BLaER1 treated with 17β-estradiol and CSF1 and Interleukin-3, amounts not matched to agents 10 nM and 100 nM (cell line): ENCODE results near the gene COQ5.
A peak's percentile ranks its signal among the peaks of the same experiment; 100 is the strongest.

ENCODE experiments used
- H3K27ac ChIP-seq, 11 experiments: shearing (Covaris generic); formaldehyde crosslinking; 2 replicates each; pipeline ENCODE4 v1.8.1; 2022
- H3K27me3 ChIP-seq, 11 experiments: shearing (Covaris generic); formaldehyde crosslinking; 2 replicates each; pipeline ENCODE4 v1.8.1; 2022
- H3K36me3 ChIP-seq, 11 experiments: shearing (Covaris generic); formaldehyde crosslinking; 2 replicates each; pipeline ENCODE4 v1.8.1; 2022
- H3K4me1 ChIP-seq, 10 experiments: shearing (Covaris generic); formaldehyde crosslinking; 2 replicates each; pipeline ENCODE4 v1.8.1; 2022
- H3K4me2 ChIP-seq, 11 experiments: shearing (Covaris generic); formaldehyde crosslinking; 2 replicates each; pipeline ENCODE4 v1.8.1; 2022
- H3K4me3 ChIP-seq, 10 experiments: shearing (Covaris generic); formaldehyde crosslinking; 2 replicates each; pipeline ENCODE4 v1.8.1; 2022
- H3K9ac ChIP-seq, 11 experiments: shearing (Covaris generic); formaldehyde crosslinking; 2 replicates each; pipeline ENCODE4 v1.8.1; 2022
- H3K9me3 ChIP-seq, 11 experiments: shearing (Covaris generic); formaldehyde crosslinking; replicated peaks in 1 of 11; 2 replicates each; pipeline ENCODE4 v1.8.1; 2022
- H4K20me1 ChIP-seq, 11 experiments: shearing (Covaris generic); formaldehyde crosslinking; 2 replicates each; pipeline ENCODE4 v1.8.1; 2022
- Cebpa-rat ChIP-seq, 11 experiments: shearing (Covaris generic); IDR thresholded peaks; 2 replicates each; pipeline ENCODE4 v1.8.1; 2022

COQ5 gene

DNA sequence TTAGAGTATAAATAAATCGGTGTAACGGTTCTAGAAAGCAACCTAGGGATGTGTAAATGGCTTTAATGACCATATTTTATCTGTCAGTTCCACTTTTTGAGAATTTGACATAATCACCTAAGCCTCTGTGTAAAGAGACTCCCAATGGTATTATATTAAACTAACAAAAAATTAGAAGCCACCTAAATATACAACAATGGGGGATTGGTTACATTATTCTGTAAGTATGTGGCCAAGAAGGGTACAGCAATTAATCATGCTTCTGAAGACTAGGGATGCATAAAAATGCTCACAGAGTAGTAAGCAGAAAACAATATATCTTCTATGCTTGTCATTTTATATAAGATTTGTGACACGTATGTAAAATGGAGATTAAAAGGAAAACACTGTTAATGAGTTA, 15.7 kb upstream of the COQ5 start:
- no peak overlapping the region for H3K4me2 ChIP-seq
- no peak overlapping the region for H3K4me3 ChIP-seq
- H4K20me1 ChIP-seq, result peaks cover 97 to 100% (median 100%) of the 10 kb centered on the region in 11 experiments
- H3K27me3 ChIP-seq, result no peaks in the 10 kb centered on the region
- no peak for TF ChIP-seq Cebpa-rat (IDR thresholded peaks at IDR 0.05)
- H3K4me1 ChIP-seq, result peaks cover 0 to 30% (median 6%) of the 10 kb centered on the region in 10 experiments; a peak in 11 of 20 replicates
- H3K9me3 ChIP-seq, result no peaks in the 10 kb centered on the region
- no peak overlapping the region for H3K9ac ChIP-seq
- peaks cover 81 to 100% (median 97%) of the 10 kb centered on the region in 11 experiments for H3K36me3 ChIP-seq
- no peak overlapping the region for H3K27ac ChIP-seq

GRCh38 chr12:120542166-120542565, 13.2 kb upstream of the COQ5 start:
- H3K4me2 ChIP-seq, result 0 out of 22 replicates have a peak overlapping the region, but pooled peaks of 1 of the 11 experiments have one; percentile 5
- no peak overlapping the region for H3K27ac ChIP-seq
- no peaks in the 10 kb centered on the region for H3K27me3 ChIP-seq
- peaks cover 18 to 49% (median 28%) of the 10 kb centered on the region in 10 experiments for H3K4me1 ChIP-seq
- no peak overlapping the region for H3K4me3 ChIP-seq
- peaks cover 66 to 100% (median 93%) of the 10 kb centered on the region in 11 experiments for H3K36me3 ChIP-seq
- H4K20me1 ChIP-seq, result peaks cover 97 to 100% (median 100%) of the 10 kb centered on the region in 11 experiments
- no peaks in the 10 kb centered on the region for H3K9me3 ChIP-seq
- peak overlapping the region in 2 of 11 experiments; percentile 31 to 46; a peak in 2 of 22 replicates for H3K9ac ChIP-seq
- TF ChIP-seq Cebpa-rat (IDR thresholded peaks at IDR 0.05), result no peak

- H3K27ac ChIP-seq, result peak overlapping the region in 2 of 11 experiments; percentile 9 to 11; a peak in 1 of 22 replicates
- H3K4me3 ChIP-seq, result no peak overlapping the region
- peaks cover 99 to 100% (median 100%) of the 10 kb centered on the region in 11 experiments for H4K20me1 ChIP-seq
- H3K9me3 ChIP-seq, result no peaks in the 10 kb centered on the region
- TF ChIP-seq Cebpa-rat (IDR thresholded peaks at IDR 0.05), result no peak
- H3K9ac ChIP-seq, result peak overlapping the region in 2 of 11 experiments; percentile 5 to 12; a peak in 2 of 22 replicates
- H3K27me3 ChIP-seq, result no peaks in the 10 kb centered on the region
- peak overlapping the region in 3 of 11 experiments; percentile 11 to 98 (median 86); a peak in 1 of 22 replicates for H3K4me2 ChIP-seq
- H3K4me1 ChIP-seq, result peaks cover 36 to 65% (median 45%) of the 10 kb centered on the region in 10 experiments
- peaks cover 60 to 97% (median 86%) of the 10 kb centered on the region in 11 experiments for H3K36me3 ChIP-seq
These were observed 11.5 kb upstream of the COQ5 start for GRCh38 chr12:120540445-120540844.

GRCh38 chr12:120539303-120539702, 10.3 kb upstream of the COQ5 start:
- H3K4me3 ChIP-seq, result no peak overlapping the region
- H3K9me3 ChIP-seq, result no peaks in the 10 kb centered on the region
- no peaks in the 10 kb centered on the region for H3K27me3 ChIP-seq
- H3K9ac ChIP-seq, result no peak overlapping the region; a peak in 1 of 22 replicates
- peaks cover 38 to 65% (median 46%) of the 10 kb centered on the region in 10 experiments for H3K4me1 ChIP-seq
- peaks cover 56 to 86% (median 77%) of the 10 kb centered on the region in 11 experiments for H3K36me3 ChIP-seq
- H3K4me2 ChIP-seq, result peak overlapping the region in 5 of 11 experiments; percentile 86 to 98 (median 93); a peak in 9 of 22 replicates
- H3K27ac ChIP-seq, result no peak overlapping the region
- TF ChIP-seq Cebpa-rat (IDR thresholded peaks at IDR 0.05), result no peak
- H4K20me1 ChIP-seq, result peaks cover 91 to 100% (median 97%) of the 10 kb centered on the region in 11 experiments

DNA sequence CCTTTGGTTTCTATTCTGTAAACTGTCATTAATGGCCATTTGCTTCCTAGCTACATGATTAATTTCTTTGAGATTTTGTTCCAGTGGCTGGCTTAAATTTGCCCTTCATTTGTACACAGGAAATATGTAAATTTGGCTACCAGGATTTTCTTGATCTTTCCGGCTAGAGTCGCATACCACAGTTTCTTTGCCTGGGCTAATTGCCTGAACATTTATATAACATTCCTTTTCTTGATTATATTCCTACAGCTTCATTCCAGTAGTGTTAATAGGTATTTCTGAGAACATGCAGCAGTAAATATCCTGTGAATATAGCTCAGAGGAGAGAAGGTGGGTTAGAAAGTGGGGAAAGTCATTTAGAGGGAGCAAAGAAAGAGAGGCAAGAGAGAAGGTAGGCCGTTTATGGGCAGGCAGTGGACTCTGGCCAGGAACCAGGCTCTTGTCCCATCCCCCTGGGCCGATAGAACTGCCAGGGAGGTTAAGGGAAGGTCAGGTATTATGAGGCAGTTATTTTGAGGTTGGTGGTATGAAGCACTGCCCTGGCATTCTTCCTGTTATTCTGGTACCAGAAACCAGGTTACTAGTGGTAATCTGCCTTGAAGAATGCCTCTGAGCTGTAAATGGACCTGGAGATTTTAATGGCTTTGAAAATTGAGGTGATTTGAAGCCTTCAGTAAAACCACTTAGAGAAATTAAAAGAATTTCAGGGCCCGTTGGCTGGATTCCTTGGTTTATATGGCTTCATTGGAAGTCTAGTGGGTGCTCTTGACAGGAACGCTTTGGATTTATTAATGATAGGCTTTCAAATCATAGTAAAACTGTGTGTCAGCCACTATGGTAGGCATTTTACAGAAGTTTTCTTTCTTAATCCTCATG, 9.6 kb upstream of the COQ5 start:
- Histone ChIP-seq H4K20me1 (peaks cover 84 to 92% (median 89%) of the 10 kb centered on the region in 11 experiments), H3K36me3 (peaks cover 48 to 78% (median 70%) of the 10 kb centered on the region in 11 experiments), H3K9me3 (no peaks in the 10 kb centered on the region), H3K27me3 (no peaks in the 10 kb centered on the region), H3K4me3 (peak overlapping the region in 4 of 10 experiments; percentile 17 to 98 (median 26); a peak in 5 of 20 replicates), H3K4me1 (peaks cover 38 to 64% (median 44%) of the 10 kb centered on the region in 10 experiments), H3K4me2 (peak overlapping the region; percentile 85 to 98 (median 92)), H3K27ac (peak overlapping the region in 6 of 11 experiments; percentile 18 to 40 (median 32); a peak in 9 of 22 replicates), H3K9ac (peak overlapping the region in 9 of 11 experiments; percentile 1 to 99 (median 50); a peak in 13 of 22 replicates)
- TF ChIP-seq Cebpa-rat (IDR thresholded peaks at IDR 0.05), result no peak

DNA sequence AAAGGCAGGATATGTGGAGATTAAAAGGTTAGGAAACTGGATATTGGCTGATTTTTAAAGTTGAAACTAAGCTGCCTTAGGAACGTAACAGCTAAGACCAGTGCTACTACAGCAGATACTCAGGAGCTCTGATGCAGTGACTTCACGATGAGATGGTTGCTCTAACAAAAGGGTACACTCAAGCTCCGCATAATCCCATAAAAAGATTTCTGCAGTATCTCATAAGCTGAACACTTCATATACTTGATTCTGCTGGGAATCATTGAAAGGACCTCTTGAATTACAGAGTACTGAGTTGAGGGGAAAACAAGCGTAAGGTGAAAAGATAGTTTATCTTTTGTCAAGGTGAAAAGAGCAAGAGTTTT, 8.9 kb upstream of the COQ5 start:
- Histone ChIP-seq H3K36me3 (peaks cover 41 to 71% (median 66%) of the 10 kb centered on the region in 11 experiments), H3K27me3 (no peaks in the 10 kb centered on the region), H4K20me1 (peaks cover 77 to 85% (median 83%) of the 10 kb centered on the region in 11 experiments), H3K27ac (no peak overlapping the region), H3K9ac (peak overlapping the region in 9 of 11 experiments; percentile 1 to 99 (median 48); a peak in 9 of 22 replicates), H3K9me3 (no peaks in the 10 kb centered on the region), H3K4me2 (peak overlapping the region; percentile 85 to 98 (median 92)), H3K4me3 (peak overlapping the region in 4 of 10 experiments; percentile 17 to 100 (median 98); a peak in 3 of 20 replicates), H3K4me1 (peaks cover 38 to 60% (median 44%) of the 10 kb centered on the region in 10 experiments)
- TF ChIP-seq Cebpa-rat (IDR thresholded peaks at IDR 0.05), result no peak

DNA sequence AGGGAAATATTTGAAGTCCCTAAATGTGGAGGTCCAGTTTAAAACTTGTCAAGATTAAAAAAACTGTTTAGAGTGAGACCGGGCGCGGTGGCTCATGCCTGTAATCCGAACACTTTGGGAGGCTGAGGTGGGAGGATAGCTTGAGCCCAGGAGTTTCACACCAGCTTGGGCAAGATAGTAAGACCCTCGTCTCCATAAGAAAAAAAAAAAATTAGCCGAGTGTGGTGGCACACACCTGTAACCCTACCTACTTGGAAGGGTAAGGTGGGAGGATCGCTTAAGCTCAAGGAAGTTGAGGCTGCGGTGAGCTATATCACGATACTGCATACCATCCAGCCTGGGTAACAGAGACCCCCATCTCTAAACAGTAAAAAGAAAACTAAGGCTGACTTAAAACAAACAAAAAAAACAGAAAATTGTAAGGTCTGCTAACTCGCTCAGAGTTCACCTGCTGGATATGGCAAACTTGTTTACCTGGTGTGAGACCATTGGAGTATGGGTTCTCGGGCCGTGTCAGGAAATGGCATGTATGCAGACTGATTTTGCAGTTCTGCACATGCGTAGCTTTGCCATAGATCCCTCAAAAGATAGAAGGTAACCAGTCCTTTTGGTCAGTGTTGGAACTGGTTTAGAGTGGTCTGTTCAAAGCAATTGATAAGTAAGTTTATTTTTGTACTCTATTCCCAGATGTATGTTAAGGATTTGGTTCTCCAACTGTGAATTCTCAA, 7.3 kb upstream of the COQ5 start:
- no peak for TF ChIP-seq Cebpa-rat (IDR thresholded peaks at IDR 0.05)
- Histone ChIP-seq H3K4me2 (peak overlapping the region; percentile 85 to 98 (median 92)), H3K4me3 (peak overlapping the region; percentile 88 to 100 (median 96)), H3K27me3 (no peaks in the 10 kb centered on the region), H3K27ac (peak overlapping the region in 4 of 11 experiments; percentile 8 to 95 (median 92); a peak in 4 of 22 replicates), H4K20me1 (peaks cover 61 to 69% (median 67%) of the 10 kb centered on the region in 11 experiments), H3K9ac (peak overlapping the region; percentile 95 to 99 (median 96); a peak in 21 of 22 replicates), H3K4me1 (peaks cover 38 to 55% (median 44%) of the 10 kb centered on the region in 10 experiments), H3K9me3 (no peaks in the 10 kb centered on the region), H3K36me3 (peaks cover 25 to 55% (median 51%) of the 10 kb centered on the region in 11 experiments)
